NB4 (cell line): Measurements from ENCODE around the gene FKBP4.

Experiments used
- CTCF ChIP-seq: IDR thresholded peaks from one replicate; pipeline ENCODE4 v1.5.1; 2012; ENCODE audit warnings: low read depth, low read length
- MAX ChIP-seq: IDR thresholded peaks from 2 replicates; pipeline ENCODE4 v1.6.1; 2011; ENCODE audit warnings: low read depth, low read length
- MYC ChIP-seq: IDR thresholded peaks from 2 replicates; pipeline ENCODE4 v1.6.1; 2011; ENCODE audit warnings: low read depth, low read length
- POLR2A ChIP-seq: IDR thresholded peaks from 2 replicates; pipeline ENCODE4 v1.6.1; 2011; ENCODE audit warnings: mild to moderate bottlenecking; ENCODE audit not compliant: insufficient read length; ENCODE audit errors: extremely low read depth

- TF ChIP-seq POLR2A (no peak), CTCF (no peak), MAX (no peak), MYC (no peak)
Measured at GRCh38 chr12:2826721-2827515, 32.1 kb downstream of the FKBP4 start.
